ES-I3 (cell line): ENCODE data around the gene CAMK2B.
"Not testable (repeated sequence)": the region's sequence is repeated elsewhere in the genome, so short reads cannot be mapped to it uniquely, and the experiment has no call there.

ENCODE experiments used
- H3K36me3 ChIP-seq: 2 replicates; pipeline ENCODE4 v1.6.1; 2013; ENCODE audit warnings: mild to moderate bottlenecking, low read length, control low read depth, moderate library complexity; ENCODE audit not compliant: insufficient read depth
- H3K4me1 ChIP-seq: 2 replicates; pipeline ENCODE4 v1.6.1; 2013; ENCODE audit warnings: mild to moderate bottlenecking, control low read depth, low read length; ENCODE audit not compliant: insufficient read depth
- H3K9ac ChIP-seq: 2 replicates; pipeline ENCODE4 v1.6.1; 2013; ENCODE audit warnings: low read depth, mild to moderate bottlenecking, low read length, moderate library complexity
- H3K9me3 ChIP-seq: 2 replicates; pipeline ENCODE4 v1.6.1; 2013; ENCODE audit warnings: mild to moderate bottlenecking, low read length, moderate library complexity; ENCODE audit not compliant: control insufficient read depth, insufficient read depth

Gene CAMK2B

DNA sequence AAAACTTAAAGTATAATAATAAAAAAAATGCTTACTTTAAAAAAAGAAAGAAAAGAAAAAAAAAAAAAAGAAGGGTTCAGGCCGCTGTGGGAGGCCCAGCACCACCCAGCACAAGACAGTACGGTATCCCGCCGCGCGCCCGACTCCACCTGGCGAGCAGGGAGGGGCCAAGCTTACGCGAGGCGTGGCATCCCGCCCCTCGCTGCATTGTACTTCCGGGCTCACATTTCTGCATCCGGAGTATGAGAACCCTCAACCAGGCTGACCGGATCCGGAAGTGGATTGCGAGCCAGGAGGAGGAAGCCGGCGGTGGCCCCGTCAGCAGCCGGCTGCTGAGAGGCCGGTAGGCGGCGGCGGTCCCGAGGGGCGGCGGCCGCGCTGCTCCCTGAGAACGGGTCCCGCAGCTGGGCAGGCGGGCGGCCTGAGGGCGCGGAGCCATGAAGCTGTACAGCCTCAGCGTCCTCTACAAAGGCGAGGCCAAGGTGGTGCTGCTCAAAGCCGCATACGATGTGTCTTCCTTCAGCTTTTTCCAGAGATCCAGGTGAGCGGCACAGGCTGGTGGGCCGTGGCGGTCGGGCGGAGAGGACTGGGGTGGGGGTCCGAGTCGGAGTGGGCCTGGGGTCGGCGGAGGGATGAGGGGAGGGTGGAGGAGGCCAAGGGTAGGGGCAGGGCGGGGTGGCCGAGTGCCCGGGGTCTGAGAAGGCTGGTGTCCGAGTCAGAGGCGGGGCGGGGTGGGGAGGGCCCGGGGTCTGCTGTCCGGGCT is 124.5 kb downstream of the CAMK2B start, which contains the start of gene YKT6:
YKT6 (plus strand) TSS at position 280 of the 763 bp plus-strand sequence; CDS start at position 438, 158 bp downstream.
- peak within 1 kb of the TSS; percentile 97 for H3K9ac ChIP-seq
- no peaks in the 10 kb centered on the region for H3K4me1 ChIP-seq
- H3K36me3 ChIP-seq = peaks cover 17% of the 10 kb centered on the region
- no peaks in the 10 kb centered on the region for H3K9me3 ChIP-seq

- not testable (repeated sequence) for H3K9me3 ChIP-seq, H3K36me3 ChIP-seq, H3K4me1 ChIP-seq, H3K9ac ChIP-seq
These were observed 125.2 kb downstream of the CAMK2B start for GRCh38 chr7:44200163-44200562.

DNA sequence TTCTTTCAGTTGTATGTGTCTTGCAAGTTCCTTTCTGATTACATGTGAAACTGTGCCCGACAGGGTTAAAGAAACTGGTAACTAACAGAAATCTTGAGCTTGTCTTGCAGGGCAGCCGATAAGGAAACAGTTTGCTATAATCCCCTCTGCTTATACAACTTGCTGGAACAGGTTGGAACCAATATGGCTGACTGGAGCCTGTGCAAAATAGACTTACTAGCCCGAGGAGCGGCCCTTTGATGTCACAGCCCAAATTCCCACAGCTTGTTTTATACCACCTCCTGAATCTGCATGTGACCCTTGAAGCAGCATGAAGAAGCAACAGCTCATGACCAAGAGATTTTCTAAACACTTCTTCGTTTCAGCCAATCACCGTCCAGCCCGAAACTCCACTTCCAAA is 127.9 kb downstream of the CAMK2B start:
- H3K9me3 ChIP-seq = no peaks in the 10 kb centered on the region
- no peaks in the 10 kb centered on the region for H3K4me1 ChIP-seq
- H3K9ac ChIP-seq = no peak overlapping the region
- no peaks in the 10 kb centered on the region for H3K36me3 ChIP-seq

DNA sequence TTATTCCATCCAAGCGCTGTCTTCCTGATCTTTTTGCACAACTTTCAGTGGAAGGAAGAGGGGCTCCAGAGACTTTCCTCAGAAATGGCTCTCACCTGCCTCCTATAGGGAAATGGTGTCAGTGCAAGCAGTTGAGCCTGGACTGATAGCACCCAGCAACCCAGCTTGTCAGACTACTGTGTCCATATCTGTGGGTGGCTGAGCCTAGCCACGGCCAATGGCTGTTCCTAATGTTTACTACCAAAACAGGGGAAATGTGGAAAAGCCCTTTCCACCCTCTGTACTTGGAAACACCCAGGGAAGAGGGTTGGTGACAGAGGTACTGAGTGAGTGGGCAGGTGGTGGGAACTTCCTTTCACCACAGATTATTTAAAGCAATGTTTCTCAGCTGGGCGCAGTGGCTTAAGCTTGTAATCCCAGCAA is 128.9 kb downstream of the CAMK2B start:
- no peaks in the 10 kb centered on the region for H3K36me3 ChIP-seq
- no peaks in the 10 kb centered on the region for H3K9me3 ChIP-seq
- H3K4me1 ChIP-seq = no peaks in the 10 kb centered on the region
- H3K9ac ChIP-seq = no peak overlapping the region

- no peak overlapping the region for H3K9ac ChIP-seq
- H3K36me3 ChIP-seq = no peaks in the 10 kb centered on the region
- H3K9me3 ChIP-seq = no peaks in the 10 kb centered on the region
- H3K4me1 ChIP-seq = no peaks in the 10 kb centered on the region
These were observed 129.5 kb downstream of the CAMK2B start for GRCh38 chr7:44195889-44196288.

DNA sequence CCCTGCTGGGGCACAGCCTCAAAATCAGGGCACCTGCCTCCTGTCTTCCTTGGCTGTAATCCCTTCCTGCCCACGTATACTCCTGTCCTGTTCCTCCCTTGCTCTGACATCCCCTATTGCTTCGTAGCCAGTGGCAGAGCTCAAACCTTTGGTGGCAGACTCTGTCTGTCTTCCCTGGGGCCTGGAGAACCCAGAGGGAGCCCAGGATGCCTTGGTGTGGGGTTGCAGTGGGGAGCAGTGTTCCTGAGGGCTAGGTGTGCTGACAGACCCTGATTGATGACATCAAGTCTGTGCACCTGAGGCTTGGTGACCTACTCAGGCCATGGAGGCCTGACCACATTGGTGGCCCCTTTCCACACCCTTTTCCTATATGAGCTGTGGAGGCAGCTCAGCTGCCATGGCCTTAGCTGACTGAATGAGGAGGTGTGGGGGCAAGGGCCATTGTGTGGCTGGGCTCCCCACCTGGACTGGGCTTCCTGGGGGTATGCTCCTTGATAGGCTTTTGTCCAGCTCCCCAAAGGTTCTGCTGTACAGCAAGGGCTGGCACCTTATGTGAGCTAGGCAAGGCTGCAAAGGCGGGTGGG is 130.7 kb downstream of the CAMK2B start:
- H3K36me3 ChIP-seq = no peaks in the 10 kb centered on the region
- H3K9me3 ChIP-seq = no peaks in the 10 kb centered on the region
- H3K9ac ChIP-seq = no peak overlapping the region
- no peaks in the 10 kb centered on the region for H3K4me1 ChIP-seq

DNA sequence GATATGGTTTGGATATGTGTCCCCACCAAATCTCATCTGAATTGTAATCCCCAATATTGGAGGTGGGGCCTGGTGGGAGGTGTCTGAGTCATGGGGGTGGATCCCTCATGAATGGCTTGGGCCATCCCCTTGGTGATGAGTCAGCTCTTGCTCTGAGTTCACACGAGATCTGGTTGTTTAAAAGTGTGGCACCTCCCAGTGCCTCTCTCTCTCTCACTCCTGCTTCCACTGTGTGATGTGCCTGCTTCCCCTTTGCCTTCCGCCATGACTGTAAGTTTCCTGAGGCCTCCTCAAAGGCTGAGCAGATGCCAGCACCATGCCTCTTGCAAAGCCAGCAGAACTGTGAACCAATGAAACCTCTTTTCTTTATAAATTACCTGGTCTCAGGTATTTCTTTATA is 131.3 kb downstream of the CAMK2B start:
- H3K36me3 ChIP-seq = no peaks in the 10 kb centered on the region
- H3K9me3 ChIP-seq = no peaks in the 10 kb centered on the region
- no peak overlapping the region for H3K9ac ChIP-seq
- H3K4me1 ChIP-seq = no peaks in the 10 kb centered on the region

- no peaks in the 10 kb centered on the region for H3K36me3 ChIP-seq
- H3K4me1 ChIP-seq = no peaks in the 10 kb centered on the region
- H3K9me3 ChIP-seq = no peaks in the 10 kb centered on the region
- no peak overlapping the region for H3K9ac ChIP-seq
These were observed 132.2 kb downstream of the CAMK2B start for GRCh38 chr7:44193011-44193802.

DNA sequence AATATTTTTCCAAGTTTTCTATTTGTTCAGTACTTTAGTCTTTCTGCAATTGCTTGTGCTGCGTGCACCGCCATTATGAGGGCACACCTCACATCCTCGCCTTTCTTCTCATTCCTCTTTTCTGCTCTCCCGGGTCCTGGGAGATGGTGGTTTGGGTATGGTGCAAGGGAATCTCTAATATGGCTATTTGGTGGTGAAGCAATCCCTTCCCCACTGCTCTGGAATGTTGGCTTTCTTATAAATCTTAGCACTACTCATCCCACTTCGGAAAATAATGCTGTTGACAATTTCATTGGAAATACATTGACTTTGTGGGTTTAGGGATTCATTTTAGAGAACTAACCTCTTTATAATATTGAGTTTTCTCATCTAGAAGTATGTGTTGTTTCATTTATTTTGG is 134.2 kb downstream of the CAMK2B start:
- no peaks in the 10 kb centered on the region for H3K9me3 ChIP-seq
- H3K9ac ChIP-seq = no peak overlapping the region
- H3K4me1 ChIP-seq = no peaks in the 10 kb centered on the region
- H3K36me3 ChIP-seq = no peaks in the 10 kb centered on the region

GRCh38 chr7:44189993-44190872 is 135.2 kb downstream of the CAMK2B start:
- Histone ChIP-seq H3K9ac (no peak overlapping the region), H3K9me3 (no peaks in the 10 kb centered on the region), H3K36me3 (no peaks in the 10 kb centered on the region), H3K4me1 (peaks cover 1% of the 10 kb centered on the region; the same call in 1 of the 2 replicates)

GRCh38 chr7:44189286-44189992 is 136.0 kb downstream of the CAMK2B start, which contains the start of gene GCK:
Gene GCK (minus strand): TSS chr7:44189439. CDS start chr7:44188953, 486 bp downstream.
- Histone ChIP-seq H3K9ac (no peak within 1 kb of the TSS), H3K36me3 (no peaks in the 10 kb centered on the region), H3K9me3 (no peaks in the 10 kb centered on the region), H3K4me1 (peaks cover 7% of the 10 kb centered on the region; the same call in 1 of the 2 replicates)

DNA sequence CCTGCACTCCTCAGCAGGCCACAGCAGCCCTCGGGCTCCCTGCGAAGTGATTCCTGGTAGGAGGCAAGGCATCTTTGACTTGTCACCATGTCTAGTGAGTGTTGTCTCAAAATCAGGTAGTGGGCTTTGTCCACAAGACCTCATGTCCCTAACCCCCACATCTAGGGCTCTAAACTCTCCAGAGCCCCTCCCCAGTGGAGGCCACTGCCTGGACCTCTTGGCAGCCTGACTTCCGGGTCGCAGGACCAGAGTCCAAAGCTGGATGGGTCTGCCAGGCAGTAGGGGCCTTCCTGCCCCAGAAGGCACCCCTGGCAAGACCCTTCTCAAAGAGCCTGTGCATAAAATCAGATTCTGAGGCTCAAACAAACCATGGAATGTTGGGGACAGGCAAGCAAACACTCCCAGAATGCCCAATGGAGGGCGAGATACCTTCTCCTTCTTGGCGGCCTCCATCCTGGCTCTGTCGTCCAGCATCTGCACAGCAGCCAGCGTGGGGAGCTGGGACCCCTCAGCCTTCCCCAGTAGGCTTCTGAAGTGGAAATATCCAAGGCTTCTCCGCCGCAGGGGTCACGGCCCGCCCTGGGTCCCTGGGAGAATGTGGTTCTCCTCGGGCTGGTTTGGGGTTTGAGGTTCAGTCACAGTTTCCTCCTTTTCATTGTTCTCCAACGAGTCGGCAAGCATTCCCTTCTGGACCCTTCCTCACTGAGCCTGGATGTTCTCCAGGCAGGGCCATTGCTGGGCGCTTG is 136.7 kb downstream of the CAMK2B start:
- Histone ChIP-seq H3K4me1 (peaks cover 15% of the 10 kb centered on the region; the same call in 1 of the 2 replicates), H3K9me3 (no peaks in the 10 kb centered on the region), H3K9ac (no peak overlapping the region), H3K36me3 (no peaks in the 10 kb centered on the region)
